WERI-Rb-1 (cell line): Measurements from ENCODE around the gene COBL.

Source experiments
- DNase-seq: peaks from one replicate; pipeline ENCODE4 v3.0.0-alpha.2; 2020
- H3K27ac ChIP-seq: fragments of 250-450 bp; sonication (Bioruptor Pico); 2 replicates; pipeline ENCODE4 v1.5.1; 2020; ENCODE audit warnings: mild to moderate bottlenecking, moderate library complexity
- H3K27me3 ChIP-seq: fragments of 250-450 bp; sonication (Bioruptor Pico); 2 replicates; pipeline ENCODE4 v1.5.1; 2021; ENCODE audit warnings: mild to moderate bottlenecking, low read depth, moderate library complexity; ENCODE audit not compliant: insufficient read depth, severe bottlenecking
- H3K36me3 ChIP-seq: fragments of 250-450 bp; sonication (Bioruptor Pico); 2 replicates; pipeline ENCODE4 v1.5.1; 2020; ENCODE audit warnings: mild to moderate bottlenecking, moderate library complexity
- H3K4me3 ChIP-seq: 2 replicates; pipeline ENCODE4 v1.5.1; 2011; ENCODE audit warnings: low read depth, mild to moderate bottlenecking, control low read depth, low read length
- H3K9me3 ChIP-seq: fragments of 250-450 bp; sonication (Bioruptor Pico); 2 replicates; pipeline ENCODE4 v1.5.1; 2021; ENCODE audit warnings: mild to moderate bottlenecking, moderate library complexity; ENCODE audit not compliant: severe bottlenecking
- TF ChIP-seq, protein P1 (sequence below): IDR thresholded peaks from 2 replicates; pipeline ENCODE4 v1.5.1; 2011; ENCODE audit warnings: low read depth, mild to moderate bottlenecking, control low read depth, inconsistent platforms, low read length

Gene COBL

DNA sequence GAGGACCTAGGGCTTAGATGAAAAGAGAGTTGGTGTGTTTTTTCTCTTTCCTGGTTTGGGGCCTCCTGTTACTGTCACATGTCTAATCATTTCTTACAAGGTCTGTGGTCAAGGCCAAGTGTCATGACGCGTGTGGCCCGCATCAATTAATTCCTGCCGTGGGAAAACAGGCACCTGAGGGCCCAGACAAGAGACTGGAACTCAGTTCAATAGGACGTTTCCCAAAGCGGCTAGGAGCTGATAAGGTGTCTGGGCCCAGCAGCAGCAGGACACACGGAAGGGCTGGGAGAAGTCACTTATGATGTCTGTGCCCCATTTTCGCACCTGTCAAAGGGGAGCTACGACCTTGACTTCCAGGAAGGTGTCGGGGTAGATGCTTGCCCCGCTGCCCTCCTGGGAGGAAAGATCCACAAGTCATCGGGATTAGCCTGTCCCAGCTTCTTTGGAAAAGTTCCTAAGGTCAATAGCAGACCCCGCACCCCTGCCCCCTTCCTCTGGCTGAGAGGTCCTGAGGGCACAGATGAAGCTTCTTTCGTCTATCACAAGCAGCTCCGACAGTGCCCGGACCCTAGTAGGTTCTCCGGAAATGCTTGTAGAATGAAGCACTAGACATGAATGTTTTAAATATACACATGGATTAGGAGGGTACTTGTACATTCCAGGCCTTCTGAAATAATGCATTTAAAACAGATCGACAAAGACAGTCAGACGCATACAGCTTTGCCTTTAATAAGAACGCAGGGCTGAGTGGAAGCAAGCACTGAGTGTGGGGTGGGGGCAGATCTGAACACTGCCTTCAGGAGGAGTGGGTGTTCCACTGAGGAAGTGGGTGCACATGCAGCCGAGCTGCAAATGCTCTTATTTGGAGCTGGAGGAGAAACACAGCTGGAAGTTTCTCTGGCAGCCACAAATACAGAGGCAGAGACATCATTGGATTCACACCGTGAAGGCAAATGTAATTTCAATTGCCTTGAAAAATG, 296.4 kb downstream of the COBL start:
- no peaks in the 10 kb centered on the region for H3K27me3 ChIP-seq
- peaks cover 6% of the 10 kb centered on the region for H3K36me3 ChIP-seq
- no peak overlapping the region for H3K4me3 ChIP-seq
- no peak overlapping the region for H3K27ac ChIP-seq
- TF ChIP-seq, protein P1, sequence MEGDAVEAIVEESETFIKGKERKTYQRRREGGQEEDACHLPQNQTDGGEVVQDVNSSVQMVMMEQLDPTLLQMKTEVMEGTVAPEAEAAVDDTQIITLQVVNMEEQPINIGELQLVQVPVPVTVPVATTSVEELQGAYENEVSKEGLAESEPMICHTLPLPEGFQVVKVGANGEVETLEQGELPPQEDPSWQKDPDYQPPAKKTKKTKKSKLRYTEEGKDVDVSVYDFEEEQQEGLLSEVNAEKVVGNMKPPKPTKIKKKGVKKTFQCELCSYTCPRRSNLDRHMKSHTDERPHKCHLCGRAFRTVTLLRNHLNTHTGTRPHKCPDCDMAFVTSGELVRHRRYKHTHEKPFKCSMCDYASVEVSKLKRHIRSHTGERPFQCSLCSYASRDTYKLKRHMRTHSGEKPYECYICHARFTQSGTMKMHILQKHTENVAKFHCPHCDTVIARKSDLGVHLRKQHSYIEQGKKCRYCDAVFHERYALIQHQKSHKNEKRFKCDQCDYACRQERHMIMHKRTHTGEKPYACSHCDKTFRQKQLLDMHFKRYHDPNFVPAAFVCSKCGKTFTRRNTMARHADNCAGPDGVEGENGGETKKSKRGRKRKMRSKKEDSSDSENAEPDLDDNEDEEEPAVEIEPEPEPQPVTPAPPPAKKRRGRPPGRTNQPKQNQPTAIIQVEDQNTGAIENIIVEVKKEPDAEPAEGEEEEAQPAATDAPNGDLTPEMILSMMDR = no peak
- no peak for DNase-seq
- H3K9me3 ChIP-seq = no peaks in the 10 kb centered on the region

DNA sequence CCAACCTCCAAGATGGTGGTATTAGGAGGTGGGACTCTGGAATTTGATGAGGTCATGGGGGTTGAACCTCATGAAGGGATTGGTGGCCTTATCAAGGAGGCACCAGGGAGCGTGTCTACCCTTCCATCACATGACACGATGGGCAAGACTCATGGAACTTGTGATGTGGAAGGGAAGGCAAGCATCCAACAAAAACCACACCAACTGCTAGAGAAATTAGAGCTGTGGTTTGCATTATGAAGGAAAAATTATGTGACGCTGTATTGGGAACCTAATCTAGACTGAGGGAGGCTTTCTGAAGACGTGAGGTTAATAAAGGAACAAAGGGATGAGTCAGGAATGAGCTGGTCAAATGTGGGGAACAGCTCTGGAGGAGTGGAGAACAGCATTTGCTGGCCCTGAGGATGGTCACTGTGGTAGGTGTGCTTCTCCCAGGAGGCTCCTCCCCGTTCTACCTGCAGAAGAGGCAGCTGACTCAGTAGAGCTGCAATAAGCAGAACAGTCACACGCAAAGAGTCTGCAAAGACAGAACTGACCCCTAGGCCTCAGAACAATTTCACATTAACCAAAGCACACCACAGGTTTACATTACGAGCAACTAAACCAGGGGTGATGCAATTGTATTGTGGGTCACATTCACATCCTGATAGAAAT, 297.3 kb downstream of the COBL start:
- no peak for DNase-seq
- H3K4me3 ChIP-seq = no peak overlapping the region
- peaks cover under 1% of the 10 kb centered on the region for H3K36me3 ChIP-seq
- TF ChIP-seq, protein P1 = no peak
- H3K27me3 ChIP-seq = no peaks in the 10 kb centered on the region
- H3K9me3 ChIP-seq = no peaks in the 10 kb centered on the region
- H3K27ac ChIP-seq = no peak overlapping the region

DNA sequence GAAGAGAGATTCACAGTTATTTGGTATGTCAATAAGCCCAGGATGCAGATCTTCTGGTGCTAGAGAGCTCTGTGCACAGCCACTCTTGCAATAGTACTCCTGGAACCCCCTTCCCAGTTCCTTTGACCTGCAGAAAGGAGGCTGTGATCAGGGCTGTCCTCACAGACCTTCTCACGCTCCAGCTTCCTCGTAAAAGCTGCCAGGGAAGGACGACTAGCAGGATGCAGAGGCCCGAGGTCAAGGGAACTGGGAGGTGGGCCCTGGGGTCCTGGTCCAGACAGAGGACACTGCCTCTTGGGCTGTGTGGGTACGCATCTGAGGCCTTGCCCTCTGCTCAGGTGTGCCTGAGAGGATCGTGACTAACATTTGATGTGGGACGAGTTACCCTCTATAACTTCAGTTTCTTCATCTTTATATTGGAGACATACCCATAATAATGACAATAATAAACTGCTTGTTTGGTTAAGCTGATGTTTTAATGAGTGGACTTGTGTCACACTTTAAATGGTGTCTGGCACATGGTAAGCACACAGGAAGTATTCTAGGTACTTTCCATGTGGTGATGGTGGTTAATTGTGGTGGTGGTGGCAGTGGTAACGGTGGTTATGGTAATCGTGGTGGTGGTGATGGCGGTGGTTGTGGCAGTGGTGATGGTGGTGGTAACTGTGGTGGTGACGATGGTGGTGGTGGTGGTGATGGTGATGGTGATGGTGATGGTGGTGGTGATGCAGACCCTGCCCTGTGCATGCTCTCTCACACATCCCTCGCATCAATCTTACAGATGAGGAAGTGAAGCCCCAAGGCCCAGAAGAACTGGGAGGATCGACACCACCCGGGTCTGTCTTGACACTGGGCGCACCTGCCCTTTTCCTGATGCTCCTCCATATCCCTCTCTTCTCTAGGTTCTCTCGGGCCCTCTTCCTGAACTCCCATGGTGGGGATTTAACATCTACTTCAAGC, 298.8 kb downstream of the COBL start:
- TF ChIP-seq, protein P1 = no peak
- H3K36me3 ChIP-seq = no peaks in the 10 kb centered on the region
- no peak for DNase-seq
- no peaks in the 10 kb centered on the region for H3K9me3 ChIP-seq
- no peaks in the 10 kb centered on the region for H3K27me3 ChIP-seq
- H3K4me3 ChIP-seq = no peak overlapping the region
- H3K27ac ChIP-seq = no peak overlapping the region

DNA sequence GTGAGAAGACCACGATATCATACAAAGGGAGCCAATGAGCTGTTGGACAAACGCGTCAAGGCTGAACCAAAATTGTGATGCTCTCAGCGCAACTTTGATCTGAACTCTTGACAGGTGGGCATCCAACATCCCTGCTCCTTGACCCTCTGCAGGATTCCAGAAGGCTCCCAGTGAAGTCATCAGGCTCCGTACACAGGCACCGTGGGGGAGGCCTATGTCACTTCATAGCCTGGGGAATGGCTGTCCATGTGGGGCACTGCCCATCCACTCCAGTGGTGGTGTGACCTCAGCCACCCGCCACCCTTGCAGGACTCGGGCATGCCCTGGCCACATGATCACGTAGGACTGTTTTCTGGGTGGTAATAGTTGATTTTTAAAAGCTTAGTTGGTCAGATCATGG, 300.1 kb downstream of the COBL start:
- Histone ChIP-seq H3K27me3 (no peaks in the 10 kb centered on the region), H3K36me3 (no peaks in the 10 kb centered on the region), H3K9me3 (no peaks in the 10 kb centered on the region), H3K4me3 (no peak overlapping the region), H3K27ac (no peak overlapping the region)
- TF ChIP-seq, protein P1 = no peak
- no peak for DNase-seq

DNA sequence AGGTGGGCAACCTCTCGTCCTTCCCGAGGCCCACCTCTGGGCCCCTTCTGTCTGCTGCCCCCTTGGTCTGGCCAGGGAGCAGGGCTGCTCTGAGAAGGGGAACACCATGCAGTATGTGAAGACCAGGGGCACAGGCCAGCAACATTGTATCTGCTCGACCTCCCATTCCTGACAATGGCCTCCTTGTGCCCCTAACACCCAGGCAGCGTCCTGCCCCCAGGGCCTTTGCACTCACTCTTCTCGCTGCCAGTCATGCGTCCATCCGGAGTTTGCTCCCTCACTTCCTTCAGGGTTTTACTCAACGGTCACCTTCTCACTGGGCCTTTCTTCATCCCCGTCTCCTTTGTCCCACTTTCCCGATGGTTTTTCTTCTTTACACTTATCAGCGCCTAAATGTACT, 301.0 kb downstream of the COBL start:
- Histone ChIP-seq H3K9me3 (no peaks in the 10 kb centered on the region), H3K27me3 (no peaks in the 10 kb centered on the region), H3K27ac (no peak overlapping the region), H3K36me3 (no peaks in the 10 kb centered on the region), H3K4me3 (no peak overlapping the region)
- DNase-seq = no peak
- TF ChIP-seq, protein P1 = no peak
